HG02678 (cell line): Measurements from ENCODE around the gene PDE2A.
A peak's percentile ranks its signal among the peaks of the same experiment; 100 is the strongest.

Source experiments
- ATAC-seq: cut with Tn5 transposase; IDR thresholded peaks from one replicate; pipeline ENCODE4 v1.9.1; 2021; ENCODE audit warnings: mild to moderate bottlenecking, moderate library complexity; ENCODE audit not compliant: unreplicated experiment

PDE2A gene

DNA sequence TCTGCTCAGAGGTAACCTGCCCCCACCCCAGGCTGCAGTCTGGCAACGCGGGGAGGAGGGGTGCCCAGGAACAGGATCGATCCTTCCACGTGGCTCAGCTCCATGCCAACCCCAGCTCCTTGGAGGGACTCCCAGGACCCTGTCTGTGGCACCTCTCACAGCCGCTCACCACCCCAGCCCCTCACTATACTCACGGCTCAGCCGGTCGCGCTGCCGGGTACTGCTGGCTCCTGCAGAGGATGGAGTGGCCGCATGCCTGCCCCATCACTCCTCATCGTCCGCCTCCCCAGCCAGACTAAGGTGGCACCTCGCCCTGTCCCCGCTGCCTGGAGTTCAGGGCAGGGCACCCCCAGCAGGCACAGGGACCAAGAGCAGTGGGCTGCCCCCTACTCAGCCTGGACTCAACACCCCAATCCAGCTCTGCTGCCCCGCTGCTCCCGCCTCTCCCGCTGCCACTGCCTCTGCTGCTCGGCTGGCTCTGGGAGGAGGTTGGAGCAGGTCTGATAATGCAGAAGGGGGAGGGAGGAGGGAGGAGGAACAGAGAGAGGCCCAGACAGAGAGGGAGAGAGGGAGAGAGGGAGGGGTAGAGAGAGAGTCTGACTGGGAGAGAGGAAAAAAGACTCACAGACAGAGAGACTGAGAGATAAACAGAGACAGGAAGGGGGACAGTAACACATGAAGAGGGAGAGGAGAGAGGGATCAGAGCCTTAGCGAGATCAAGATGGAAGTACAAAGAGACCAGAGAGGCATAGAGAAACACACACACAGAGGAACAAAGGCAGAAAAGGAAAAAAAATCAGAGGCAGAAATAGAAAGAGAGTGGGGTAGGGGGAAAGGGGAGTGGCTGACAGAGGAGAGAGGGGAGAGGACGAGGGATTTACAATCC, at the start of gene PDE2A:
Gene PDE2A, minus strand, starts transcription at position 480 of the 886 bp plus-strand sequence. Its CDS starts 215 bp downstream, at position 265.
- ATAC-seq = no peak

DNA sequence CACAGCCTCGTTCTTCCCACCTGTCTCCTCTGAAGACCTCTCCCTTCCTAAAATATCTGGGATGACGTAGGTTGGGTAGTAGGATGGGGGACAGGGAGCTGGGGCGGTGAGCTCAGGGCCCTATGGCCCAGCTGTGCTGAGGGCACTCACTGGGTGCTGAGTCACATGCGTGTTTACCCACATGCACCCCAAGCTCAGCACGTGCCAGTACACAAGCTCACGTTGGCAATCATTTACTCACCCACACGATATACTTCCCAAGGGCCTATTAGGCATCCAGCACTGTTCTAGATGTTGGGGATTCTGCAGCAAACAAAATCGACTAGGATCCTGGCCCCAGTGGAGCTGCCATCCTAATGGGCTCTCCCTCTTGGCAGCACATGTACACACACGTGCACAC, 49.3 kb upstream of the PDE2A start:
- no peak for ATAC-seq

DNA sequence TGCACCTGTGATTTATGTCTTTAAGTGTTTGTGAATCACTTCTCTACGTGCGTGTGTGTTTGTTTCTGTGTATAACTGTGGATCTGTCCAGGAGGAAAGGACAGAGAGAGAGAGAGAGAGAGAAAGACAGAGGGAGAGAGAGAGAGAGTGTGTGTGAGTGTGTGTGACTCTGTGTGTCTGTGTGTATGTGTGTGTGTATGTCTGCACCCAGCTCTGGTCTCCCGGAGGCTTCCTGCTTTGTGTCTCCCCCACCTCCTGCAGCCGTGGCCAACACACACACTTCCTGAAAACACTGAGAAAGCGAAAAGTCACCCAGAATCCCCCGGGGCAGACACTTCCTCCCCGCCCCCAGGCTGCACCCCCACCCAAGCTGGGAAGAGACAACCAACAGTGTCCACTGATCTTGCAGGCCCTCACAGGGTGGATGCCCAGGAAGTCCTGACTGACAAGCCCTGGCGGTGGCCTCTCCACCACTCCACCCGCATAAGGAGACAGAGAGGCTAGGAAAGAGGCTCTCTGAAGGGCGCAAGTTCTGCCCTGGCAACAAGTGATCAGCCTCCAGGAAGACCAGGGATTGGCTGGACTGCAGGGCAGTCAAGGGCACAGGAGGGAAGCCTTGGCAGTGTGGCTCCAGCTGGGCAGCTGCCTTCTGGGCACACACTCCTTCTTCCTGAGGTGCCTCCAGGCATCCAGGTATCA, 48.0 kb upstream of the PDE2A start:
- peak; percentile 77 for ATAC-seq

DNA sequence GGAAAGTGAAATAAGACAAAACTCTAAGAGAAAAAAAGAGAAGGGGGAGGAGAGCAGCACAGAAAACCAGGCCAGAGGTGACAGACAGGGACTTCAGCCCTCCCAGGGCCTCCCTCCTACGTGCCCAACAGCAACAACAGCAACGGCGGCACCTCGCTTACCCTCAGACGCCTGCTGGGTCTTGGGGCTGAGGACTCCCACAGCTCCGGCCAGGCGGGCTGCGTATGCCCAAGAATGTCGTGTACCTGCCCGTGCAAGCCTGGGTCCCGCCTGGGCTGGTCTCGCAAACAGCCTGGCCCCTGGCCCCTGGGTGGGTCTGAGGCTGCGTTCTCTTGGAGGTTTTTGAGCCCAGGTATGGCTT, 47.4 kb upstream of the PDE2A start:
- ATAC-seq = no peak

DNA sequence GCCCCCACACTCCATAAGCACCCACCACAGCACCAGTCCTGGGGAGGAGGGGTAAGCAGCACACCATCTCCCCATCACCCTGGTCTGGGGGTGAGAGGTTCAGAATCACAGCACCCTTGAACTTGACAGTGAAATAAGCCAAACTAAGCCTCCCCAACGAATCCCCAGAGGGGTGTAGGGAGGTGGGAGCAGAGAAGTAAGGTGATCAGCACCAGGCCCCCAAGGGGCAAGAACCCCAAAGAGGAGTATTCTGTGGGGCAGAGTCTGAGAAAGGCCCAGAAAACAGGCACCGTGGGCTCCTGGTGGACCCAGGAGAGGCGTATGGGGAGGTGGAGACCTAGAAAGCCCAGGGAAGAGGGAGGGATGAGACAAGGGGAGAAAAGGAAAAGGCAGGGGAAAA, 47.1 kb upstream of the PDE2A start:
- no peak for ATAC-seq

DNA sequence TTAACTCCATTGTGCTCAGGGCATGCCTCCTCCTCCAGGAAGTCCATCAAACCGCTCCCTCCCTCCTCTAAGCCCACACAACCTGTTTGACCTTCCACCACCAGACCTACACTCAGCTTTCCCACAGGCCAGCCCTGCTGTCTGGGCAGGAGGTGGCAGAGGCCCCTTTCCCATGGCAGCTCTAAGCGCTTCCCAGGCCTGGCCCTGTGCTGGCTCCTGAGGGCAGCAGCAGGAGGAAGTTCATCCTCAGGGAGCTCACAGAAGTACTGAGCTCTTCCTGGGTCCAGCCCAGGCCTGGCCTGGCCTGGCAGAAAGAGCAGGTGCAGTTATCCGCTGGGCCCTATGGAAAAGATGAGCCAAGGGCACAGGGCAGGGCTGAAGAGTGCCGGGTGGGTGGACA, 46.6 kb upstream of the PDE2A start:
- ATAC-seq = no peak

DNA sequence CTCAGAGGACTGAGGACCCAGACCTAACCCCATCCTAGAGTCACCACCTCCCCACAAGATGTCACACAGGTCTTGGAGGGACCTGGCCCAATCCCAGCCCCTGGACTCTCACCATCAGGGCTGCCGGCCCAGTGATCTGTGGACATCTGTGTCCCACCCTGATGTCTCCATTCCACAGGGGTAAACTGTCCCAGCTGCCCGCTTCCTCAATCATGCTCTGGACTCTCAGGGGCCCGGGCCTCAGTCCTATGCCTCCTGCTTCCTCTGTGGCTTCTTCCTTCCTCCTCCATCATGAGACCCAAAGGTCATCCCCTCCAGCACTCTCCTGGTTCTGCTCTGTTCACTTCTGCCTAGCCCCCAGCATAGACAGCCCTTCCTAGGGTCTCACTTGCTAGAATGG, 45.8 kb upstream of the PDE2A start:
- ATAC-seq = no peak

DNA sequence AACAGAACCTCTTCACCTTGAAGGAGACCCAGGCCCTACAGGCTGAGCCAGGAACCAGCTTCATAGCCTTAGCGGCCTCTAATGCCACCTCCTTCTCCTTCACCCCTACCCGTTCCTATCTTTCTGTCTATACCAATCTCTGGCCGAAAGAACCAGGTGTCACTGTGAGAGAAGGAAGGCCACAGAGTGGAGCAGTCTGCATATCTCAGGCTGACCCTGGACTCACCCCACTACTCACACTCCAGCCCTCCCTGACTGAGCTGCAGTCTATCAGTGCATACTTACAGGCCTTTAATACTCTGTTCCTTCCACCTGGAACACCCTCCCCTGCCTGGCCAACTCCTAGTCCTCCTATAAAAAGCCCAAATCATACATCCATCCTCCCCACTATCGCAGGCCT, 45.3 kb upstream of the PDE2A start:
- ATAC-seq = no peak

DNA sequence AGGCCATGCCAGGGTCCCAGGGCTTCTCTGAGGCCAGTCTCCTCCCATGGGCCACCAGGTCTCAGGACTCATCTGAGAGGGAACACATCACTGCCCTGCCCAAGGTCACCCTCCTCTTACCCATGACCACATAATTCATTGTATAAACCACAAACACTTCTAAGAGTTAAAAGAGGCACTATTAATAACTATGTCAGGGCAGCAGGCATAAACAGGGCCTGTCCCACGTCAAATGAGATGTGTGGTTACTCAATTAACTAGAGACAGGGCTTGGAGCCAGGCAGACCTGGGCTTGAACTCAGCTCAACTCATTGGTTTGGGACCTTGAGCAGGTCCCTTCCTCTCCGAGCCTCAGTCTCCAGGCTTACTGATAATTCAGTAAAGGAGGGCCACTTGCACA, 44.9 kb upstream of the PDE2A start:
- ATAC-seq = no peak

DNA sequence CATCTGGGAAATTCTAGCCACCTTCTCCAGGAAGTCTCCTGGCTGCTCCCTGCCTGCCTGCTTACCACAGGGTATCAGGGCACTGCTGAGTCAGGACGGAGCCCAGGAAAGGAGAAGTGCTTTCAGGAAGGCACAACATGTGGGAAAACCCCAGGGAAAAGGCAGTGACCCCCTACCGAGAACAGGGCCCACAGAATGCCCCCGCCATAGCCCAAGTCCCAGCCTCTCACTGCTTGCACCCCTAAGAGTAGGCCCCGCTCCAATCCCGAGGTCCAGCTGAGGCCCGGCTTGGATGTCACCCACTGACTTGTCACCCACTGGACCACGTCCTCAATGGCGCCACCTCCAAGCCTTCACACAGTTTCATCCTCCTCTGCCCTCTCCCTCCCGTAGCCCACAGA, 43.9 kb upstream of the PDE2A start:
- no peak for ATAC-seq

DNA sequence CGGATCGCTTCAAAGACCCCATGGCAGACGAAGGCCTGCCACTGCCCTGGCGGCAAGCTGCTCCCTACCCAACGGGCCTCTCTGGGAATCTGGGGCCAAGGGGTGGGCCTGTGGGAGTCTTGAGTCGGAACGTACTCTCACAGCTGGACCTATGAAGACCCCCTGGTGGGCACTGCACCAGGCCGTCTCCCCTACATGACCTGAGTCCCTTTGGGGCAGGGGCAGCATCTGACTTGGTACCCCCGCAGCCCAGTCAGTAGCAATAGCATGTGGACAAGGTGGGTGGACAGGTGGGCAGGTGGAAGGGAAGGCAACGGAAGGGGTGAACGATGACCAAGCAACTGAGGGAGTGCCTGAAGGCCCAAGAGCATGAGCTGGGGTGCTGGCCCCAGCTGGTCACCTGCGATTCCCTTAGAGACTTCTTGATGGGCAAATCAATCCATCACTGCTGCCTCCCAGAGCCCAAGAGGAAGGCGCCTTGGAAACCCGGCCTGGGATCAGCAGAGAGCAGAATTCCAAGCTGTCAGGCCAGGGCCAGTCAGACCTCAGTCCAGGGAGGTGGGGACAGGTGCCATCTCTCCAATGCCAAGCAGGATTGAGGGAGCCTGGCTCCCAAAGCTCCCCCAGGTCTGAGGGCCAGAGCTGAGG, 42.7 kb upstream of the PDE2A start:
- ATAC-seq = no peak

DNA sequence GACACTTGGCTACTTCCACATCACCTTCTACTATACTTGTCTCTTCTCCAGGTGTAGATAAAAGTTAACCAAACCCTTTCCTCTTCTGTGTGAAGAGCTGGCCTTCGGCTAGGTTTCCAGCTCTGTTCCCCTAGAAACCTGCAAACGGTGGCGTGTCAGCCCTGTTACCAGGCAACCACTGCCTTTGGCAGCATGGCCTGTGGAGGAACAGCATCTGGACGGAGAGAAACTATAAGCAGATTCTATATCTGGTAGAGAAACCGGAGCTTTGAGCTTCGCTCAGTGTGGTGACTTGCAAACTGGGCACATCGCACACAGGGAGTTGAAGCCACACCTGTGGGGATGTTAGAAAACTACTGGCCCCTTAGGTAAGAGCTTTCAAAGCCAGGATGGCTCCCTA, 42.1 kb upstream of the PDE2A start:
- ATAC-seq = no peak

DNA sequence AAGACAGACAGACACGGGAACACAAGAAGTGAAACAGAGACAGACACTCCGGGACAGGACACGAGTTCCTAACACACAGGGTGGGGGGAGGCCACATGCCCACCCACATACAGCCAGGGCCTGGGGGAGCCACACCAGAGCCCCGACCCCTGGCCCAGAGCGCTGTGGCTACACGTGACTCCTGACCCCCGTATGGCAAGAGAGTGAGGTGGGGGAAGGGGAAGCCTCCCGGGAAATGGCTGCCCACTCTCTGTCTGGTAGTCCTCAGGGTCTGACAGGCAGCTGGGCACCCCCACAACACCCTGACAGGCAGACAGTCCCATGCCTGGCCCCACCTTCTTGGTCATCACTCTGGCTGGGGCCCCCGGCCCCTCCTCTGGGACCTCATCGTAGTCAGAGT, 38.6 kb upstream of the PDE2A start:
- no peak for ATAC-seq

DNA sequence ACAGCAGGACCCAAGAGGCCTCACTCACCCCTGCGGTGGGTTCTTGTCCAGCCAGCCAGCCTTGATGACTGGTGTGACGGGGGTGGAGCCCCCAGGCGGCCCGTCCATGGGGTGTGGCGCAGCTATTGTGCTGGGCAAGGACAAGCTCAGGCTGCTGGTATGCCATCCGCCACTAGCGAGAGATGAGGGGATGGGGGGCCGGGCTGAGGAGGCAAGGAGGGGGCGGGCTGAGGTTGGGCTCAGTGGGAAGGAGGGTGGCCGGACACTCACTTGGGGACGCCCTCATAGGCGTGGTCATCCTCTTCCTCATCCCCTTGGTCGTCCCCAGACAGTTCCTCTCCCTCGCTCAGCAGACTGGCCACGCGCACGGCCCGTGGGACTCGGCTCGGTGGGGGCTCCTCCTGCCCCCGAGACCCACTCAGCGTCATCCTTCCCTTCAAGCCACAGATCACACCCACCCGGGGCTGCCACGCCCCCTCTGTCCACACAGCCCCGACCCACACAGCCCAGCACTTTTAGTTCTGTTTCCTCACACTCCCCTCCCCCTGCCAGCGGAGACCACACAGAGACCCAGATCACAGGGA, 38.0 kb upstream of the PDE2A start:
- no peak for ATAC-seq

DNA sequence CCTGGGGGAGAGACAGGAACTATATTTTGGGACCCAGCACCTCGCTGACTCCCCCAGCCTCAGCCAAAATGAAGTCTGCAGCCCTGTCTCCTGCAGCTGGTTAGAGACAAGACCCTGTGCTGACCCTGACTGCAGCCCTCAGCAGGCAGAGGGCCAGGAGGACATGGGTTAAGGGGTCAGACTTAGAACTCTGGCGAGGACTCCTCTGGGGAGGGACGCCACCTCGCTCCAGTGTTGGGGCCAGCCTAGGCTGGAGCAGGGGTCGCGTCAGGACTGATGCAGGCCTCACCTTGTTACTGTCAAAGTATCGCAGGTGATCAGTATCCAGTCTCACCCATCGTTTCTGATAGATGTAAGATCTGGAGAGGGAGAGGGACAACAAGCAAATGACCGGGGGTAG, 36.9 kb upstream of the PDE2A start:
- no peak for ATAC-seq

DNA sequence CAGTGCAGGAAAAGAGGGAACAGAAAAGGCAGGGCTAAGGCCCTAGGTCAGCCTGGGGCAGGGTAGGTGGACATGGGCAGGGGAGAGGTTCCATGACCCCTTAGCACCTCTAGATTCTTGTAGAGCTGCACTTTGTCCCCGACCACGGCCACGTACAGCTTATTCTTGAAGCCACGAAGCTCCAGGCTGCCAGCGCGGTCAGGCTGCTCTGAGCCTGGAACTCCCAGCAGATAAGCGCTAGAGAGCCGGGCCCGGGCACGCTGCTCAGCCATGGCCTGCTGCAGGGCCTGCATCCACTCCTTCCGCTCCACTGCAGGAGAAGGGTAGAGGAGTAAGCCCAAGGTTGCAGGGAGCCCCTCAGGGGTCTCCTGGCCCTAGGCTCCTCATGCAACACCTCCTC, 36.1 kb upstream of the PDE2A start:
- ATAC-seq = no peak

DNA sequence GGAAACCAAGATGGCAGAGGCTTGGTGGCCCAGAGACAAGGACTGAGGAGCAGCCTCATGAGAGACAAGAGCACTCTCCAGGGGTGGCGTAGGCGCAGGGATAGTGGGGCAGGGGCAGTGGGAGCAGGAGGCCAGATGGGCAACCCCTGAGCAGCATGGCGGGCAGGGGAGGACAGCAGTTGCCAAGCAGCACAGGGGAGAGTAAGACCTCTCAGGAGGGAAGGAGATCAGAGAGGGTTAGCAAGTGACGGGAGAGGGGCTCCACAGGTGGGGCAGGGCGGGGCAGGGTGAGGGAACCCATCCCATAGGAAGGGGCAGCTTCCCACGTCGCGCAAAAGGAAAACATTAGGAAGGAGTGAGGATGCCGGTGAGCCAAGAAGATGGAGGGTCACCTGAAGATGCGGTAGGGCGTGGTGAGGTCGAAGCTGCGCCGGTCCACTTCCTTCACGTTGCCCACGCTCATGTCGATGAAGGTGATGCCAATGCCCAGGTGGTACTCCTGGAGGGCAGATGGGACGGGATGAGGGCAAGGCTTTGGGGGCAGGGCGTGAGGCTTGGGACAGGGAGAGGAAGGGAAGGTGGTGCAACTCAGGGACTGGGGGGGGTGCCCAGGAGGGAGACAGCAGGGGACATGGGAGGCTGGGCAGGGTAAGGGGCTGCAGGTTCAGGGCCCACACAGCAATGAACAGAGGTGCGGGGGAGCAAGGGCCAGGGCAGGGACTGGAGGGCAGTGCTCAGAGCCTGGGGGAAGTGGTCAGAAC, 35.4 kb upstream of the PDE2A start:
- ATAC-seq = no peak

DNA sequence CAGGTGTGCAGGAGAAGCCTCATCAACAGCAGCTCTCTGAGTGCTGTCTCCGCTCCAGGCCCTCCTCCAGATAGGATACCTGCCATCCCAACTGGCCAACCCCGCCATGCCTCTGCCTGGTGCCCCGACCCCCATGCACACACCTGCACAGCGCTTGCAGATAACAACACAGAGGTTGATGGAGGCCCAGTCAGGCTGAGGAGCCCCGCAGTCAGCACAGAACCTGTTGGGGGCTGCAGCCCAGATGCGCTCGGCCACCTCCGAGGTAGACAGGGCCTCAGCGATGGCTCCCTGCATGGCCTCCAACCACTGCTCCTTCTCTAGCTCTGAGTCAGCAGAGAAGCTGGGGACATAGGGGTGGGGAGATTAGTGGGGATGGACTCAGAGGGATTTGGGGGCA, 32.8 kb upstream of the PDE2A start:
- ATAC-seq = no peak

DNA sequence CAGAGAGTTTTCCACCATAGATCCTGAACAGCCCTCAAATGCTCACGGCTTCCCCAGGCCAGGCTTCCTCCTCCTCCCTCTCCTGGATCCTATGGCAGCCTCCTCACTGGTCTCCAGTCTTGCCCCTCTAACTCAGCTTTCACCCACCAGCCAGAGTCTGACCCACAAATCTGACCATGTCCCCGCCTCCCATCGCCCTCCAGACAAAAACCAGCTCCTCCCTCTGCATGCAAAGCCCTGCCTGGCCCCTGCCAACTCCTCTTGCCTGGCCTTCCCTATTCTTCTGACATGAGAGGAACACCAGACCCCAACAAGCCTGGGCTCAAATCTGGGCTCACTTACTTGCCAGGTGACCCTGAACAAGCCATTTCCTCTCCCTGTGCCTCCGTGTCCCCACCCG, 32.4 kb upstream of the PDE2A start:
- ATAC-seq = no peak

DNA sequence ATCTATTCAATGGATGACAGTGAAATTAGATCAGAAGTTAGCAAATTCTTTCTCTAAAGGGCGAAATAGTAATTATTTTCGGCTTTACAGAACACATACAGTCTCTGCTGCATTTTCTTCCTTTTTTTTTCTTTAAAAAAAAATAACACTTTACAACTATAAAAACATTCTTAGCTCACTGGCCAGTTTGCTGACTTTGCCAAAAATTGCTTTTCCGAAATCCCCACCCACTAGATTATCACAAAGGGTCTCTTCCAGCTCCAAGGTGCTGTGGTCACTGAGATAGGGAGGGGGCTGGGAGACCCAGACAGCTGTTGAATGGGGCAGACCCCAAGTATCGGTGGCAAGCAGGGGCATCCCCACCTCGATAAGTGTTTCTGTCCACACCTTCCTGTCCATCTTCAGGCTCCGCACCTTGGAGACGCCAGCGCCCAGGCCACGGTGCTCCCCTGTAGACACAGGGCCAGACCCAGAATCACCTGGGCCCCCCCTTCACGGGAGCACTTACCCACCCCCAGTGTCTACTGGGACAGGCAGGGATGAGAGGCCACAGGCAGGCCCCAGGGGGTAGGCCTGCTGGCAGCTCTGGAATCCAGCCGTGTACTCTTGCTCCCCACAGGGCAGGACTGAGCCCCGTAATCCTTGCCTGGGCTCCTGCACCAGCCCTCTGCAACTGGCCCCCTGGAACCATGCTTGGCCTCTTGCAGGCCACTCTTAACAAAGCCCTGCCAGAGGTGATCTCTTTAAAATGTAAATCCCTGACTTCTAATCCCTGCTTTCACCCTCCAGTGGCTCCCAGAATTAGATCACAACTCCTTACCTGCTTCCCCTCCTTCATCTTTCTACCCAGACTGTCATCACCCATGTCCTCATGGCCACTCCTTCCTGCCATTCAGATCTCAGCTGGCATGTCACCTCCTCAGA, 31.5 kb upstream of the PDE2A start:
- no peak for ATAC-seq
